Endothelial cell of umbilical vein (primary cell): ENCODE data around the gene MIPEP. TPM values are rescaled to one million over a fixed set of nuclear protein-coding genes. Genes with fewer than 3 reads are reported as not detected.
"Not testable (repeated sequence)": the region's sequence is repeated elsewhere in the genome, so short reads cannot be mapped to it uniquely, and the experiment has no call there.

Experiments
- BruUV-seq: library from RNA; stranded (reverse); fragments of 400-500 nt; replicated peaks from 2 replicates; lab custom pipeline; 2021; lab: Mats Ljungman, UMichigan
- CTCF ChIA-PET: fragments of 300-600, 350-600 bp; sonication (Branson Sonifier 250); formaldehyde crosslinking; loops from one replicate; lab custom pipeline; 2021; ENCODE audit warnings: antibody characterized with exemption, inconsistent platforms; lab: Charles Lee
- POLR2A ChIA-PET: fragments of 300-600, 350-600 bp; sonication (Branson Sonifier 250); formaldehyde crosslinking; loops from one replicate; lab custom pipeline; 2021; ENCODE audit warnings: antibody characterized with exemption, inconsistent platforms; lab: Charles Lee
- DNase-seq: peaks from one replicate; pipeline ENCODE4 v3.0.0-alpha.2; 2011; ENCODE audit warnings: low read depth, low spot score
- FAIRE-seq: peaks from 2 replicates; lab custom pipeline; 2011; peaks lifted over from hg19 to GRCh38; lab: Jason Lieb, UNC
- H2AFZ ChIP-seq: 2 replicates; pipeline ENCODE4 v1.6.0; 2012; ENCODE audit warnings: low read depth, low read length, control low read depth, inconsistent platforms
- H3K27ac ChIP-seq: 2 replicates; pipeline ENCODE4 v1.5.1; 2011; ENCODE audit warnings: low read depth, mild to moderate bottlenecking, control low read depth, low read length, moderate library complexity; ENCODE audit not compliant: insufficient read depth
- H3K27me3 ChIP-seq, 2 experiments: 2 replicates each; pipeline versions ENCODE4 v1.6.0 to v1.6.1; 2011; ENCODE audit warnings: low read length in 2 of 2, mixed read lengths in 1 of 2; ENCODE audit not compliant: control insufficient read depth in 2 of 2, insufficient read depth in 2 of 2
- H3K36me3 ChIP-seq, 2 experiments: 2 replicates in 1 of 2; 3 replicates in 1 of 2; pipeline ENCODE4 v1.5.1; 2011; ENCODE audit warnings: low read length in 2 of 2, mild to moderate bottlenecking in 1 of 2, moderate library complexity in 1 of 2; ENCODE audit not compliant: control insufficient read depth in 2 of 2, insufficient read depth in 2 of 2; ENCODE audit errors: extremely low read depth in 1 of 2
- H3K4me1 ChIP-seq: 3 replicates; pipeline ENCODE4 v1.5.1; 2011; ENCODE audit warnings: mild to moderate bottlenecking, low read length; ENCODE audit not compliant: control insufficient read depth, insufficient read depth; ENCODE audit errors: extremely low read depth
- H3K4me2 ChIP-seq: 2 replicates; pipeline ENCODE4 v1.6.1; 2011; ENCODE audit warnings: low read length, control low read depth, mixed read lengths; ENCODE audit not compliant: insufficient read depth
- H3K4me3 ChIP-seq, 3 experiments: fragments of 200-600 bp in 1 of 3; sonication (generic), shearing (Covaris generic) in 1 of 3; replicated peaks in 1 of 3; 2 replicates each; pipeline ENCODE4 v1.5.1; 2011 to 2016; ENCODE audit warnings: control low read depth in 3 of 3, low read length in 3 of 3, mild to moderate bottlenecking in 2 of 3, inconsistent platforms in 1 of 3, low read depth in 1 of 3, moderate library complexity in 1 of 3; ENCODE audit not compliant: insufficient read depth in 1 of 3
- H3K79me2 ChIP-seq: 2 replicates; pipeline ENCODE4 v1.6.0; 2012; ENCODE audit warnings: low read length, inconsistent platforms; ENCODE audit not compliant: control insufficient read depth, insufficient read depth
- H3K9ac ChIP-seq: replicated peaks from 2 replicates; pipeline ENCODE3; 2011; ENCODE audit warnings: low read length, control low read depth; ENCODE audit not compliant: insufficient read depth; ENCODE audit errors: extremely low read depth
- H3K9me1 ChIP-seq: replicated peaks from 3 replicates; pipeline ENCODE4 v1.6.0; 2011; ENCODE audit warnings: mild to moderate bottlenecking, low read length; ENCODE audit not compliant: control insufficient read depth, insufficient read depth; ENCODE audit errors: extremely low read depth
- H3K9me3 ChIP-seq: replicated peaks from 2 replicates; pipeline ENCODE4 v1.5.1; 2012; ENCODE audit warnings: low read length, inconsistent platforms; ENCODE audit not compliant: control insufficient read depth, insufficient read depth
- H4K20me1 ChIP-seq: replicated peaks from 2 replicates; pipeline ENCODE3; 2011; ENCODE audit warnings: mild to moderate bottlenecking, low read length; ENCODE audit not compliant: control insufficient read depth, insufficient read depth; ENCODE audit errors: extremely low read depth
- CTCF ChIP-seq, 2 donors: IDR thresholded peaks; 1 replicate in 1 of 2; 2 replicates in 1 of 2; pipeline ENCODE4 v1.5.1; 2011; ENCODE audit warnings: low read length in 2 of 2, mild to moderate bottlenecking in 2 of 2, moderate library complexity in 2 of 2, control low read depth in 1 of 2, inconsistent platforms in 1 of 2, low read depth in 1 of 2; ENCODE audit not compliant: insufficient read depth in 1 of 2; ENCODE audit errors: extremely low read depth in 1 of 2
- EZH2 ChIP-seq: IDR thresholded peaks from 2 replicates; pipeline ENCODE4 v1.6.1; 2012; ENCODE audit warnings: borderline replicate concordance, low read depth, mild to moderate bottlenecking, moderate library complexity, low read length, inconsistent platforms; ENCODE audit not compliant: severe bottlenecking
- FOS ChIP-seq: IDR thresholded peaks from 2 replicates; pipeline ENCODE4 v1.6.1; 2011; ENCODE audit warnings: mild to moderate bottlenecking, low read length, moderate library complexity, borderline replicate concordance; ENCODE audit not compliant: insufficient read depth
- GATA2 ChIP-seq: IDR thresholded peaks from 2 replicates; pipeline ENCODE4 v1.7.0; 2011; ENCODE audit warnings: low read depth, mild to moderate bottlenecking, moderate library complexity, mixed read lengths, low read length; ENCODE audit not compliant: insufficient read length, insufficient read depth
- JUN ChIP-seq: IDR thresholded peaks from 2 replicates; pipeline ENCODE4 v1.6.1; 2011; ENCODE audit warnings: borderline replicate concordance, low read depth; ENCODE audit not compliant: insufficient read length, insufficient read depth
- MYC ChIP-seq: IDR thresholded peaks from one replicate; pipeline ENCODE4 v1.6.1; 2011; ENCODE audit warnings: mild to moderate bottlenecking, low read depth, low read length
- POLR2A ChIP-seq: IDR thresholded peaks from 2 replicates; pipeline ENCODE4 v1.6.1; 2012; ENCODE audit warnings: low read depth, mild to moderate bottlenecking, control low read depth, low read length
- POLR2AphosphoS5 ChIP-seq: IDR thresholded peaks from 2 replicates; pipeline ENCODE4 v1.6.1; 2012; ENCODE audit warnings: low read depth, mild to moderate bottlenecking, control low read depth, low read length, moderate library complexity; ENCODE audit not compliant: insufficient read depth
- dilution Hi-C: fragments of 300-500 bp; cut with MboI; formaldehyde crosslinking; loops from one replicate; pipeline ENCODE4 v1.15.0; 2019; ENCODE audit warnings: low sequenced_read_pairs; ENCODE audit not compliant: extremely low pct_ligation_motif_present
- intact Hi-C: fragments of 100-400 bp; cut with micrococcal nuclease; formaldehyde crosslinking; loops from one replicate; pipeline ENCODE4 v1.10.0; 2022
- polyA plus RNA-seq, 4 experiments: library from polyadenylated mRNA; depleted of rRNA in 3 of 4; stranded (reverse) in 3 of 4; unstranded in 1 of 4; fragments of >200 nt; gene quantifications; 2 replicates each; pipeline versions ENCODE4 v1.2.1 to v1.2.3, GENCODE V29; 2011 to 2012; ENCODE audit warnings: missing spikeins in 1 of 4
- total RNA-seq: library from RNA; stranded (reverse); gene quantifications from 2 replicates; pipeline ENCODE4 v1.2.3, GENCODE V29; 2021
- TF ChIP-seq, protein P1 (sequence below): IDR thresholded peaks from 2 replicates; pipeline ENCODE4 v1.6.1; 2011; ENCODE audit not compliant: insufficient read depth, insufficient read length

MIPEP gene
- total and polyA plus RNA-seq, 2 donors (not counting 3 experiments of a cell fraction or from before 2014, with no cell fraction given) = 12.4 to 19.2 TPM

DNA sequence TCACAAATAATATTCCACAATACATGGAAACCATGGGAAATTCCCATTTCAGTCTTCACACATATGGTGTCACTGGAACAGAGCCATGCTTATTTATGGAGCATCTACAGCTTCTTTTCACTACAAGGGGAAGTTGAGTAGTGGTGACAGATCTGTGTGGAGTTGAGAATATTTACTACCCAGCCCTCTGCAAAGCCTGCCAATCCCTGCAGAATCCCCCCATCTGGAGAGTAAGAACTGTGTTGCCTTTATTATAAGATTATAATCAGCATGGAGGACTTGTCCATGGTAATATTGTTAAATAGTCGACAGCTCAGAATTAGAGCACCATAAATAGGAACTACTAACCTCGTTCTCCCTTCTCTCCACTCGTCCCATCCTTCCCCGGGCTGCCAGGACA is 4.6 kb upstream of the MIPEP start:
- H3K9me3 ChIP-seq, H2AFZ ChIP-seq, H4K20me1 ChIP-seq, dilution Hi-C loops, DNase-seq, H3K4me2 ChIP-seq, POLR2A ChIA-PET, BruUV-seq, H3K4me1 ChIP-seq, H3K27ac ChIP-seq, FAIRE-seq, H3K4me3 ChIP-seq, H3K9ac ChIP-seq, CTCF ChIA-PET, H3K27me3 ChIP-seq, H3K79me2 ChIP-seq, H3K9me1 ChIP-seq, H3K36me3 ChIP-seq, intact Hi-C loops: not testable (repeated sequence)

GRCh38 chr13:23889615-23890607 is 711 bp upstream of the MIPEP start:
- ChIA-PET CTCF (interaction anchor here (0.6 to 2.6 kb wide), 12 partner anchors 9 to 421 kb away, joined by 3 to 16 read pairs (median 5); no protein-coding TSS in a partner anchor), POLR2A (no interaction called here)
- peak; percentile 8 for FAIRE-seq

More at GRCh38 chr13:23889615-23890607, 711 bp upstream of the MIPEP start:
- Histone ChIP-seq H3K4me1 (peaks cover 10% of the 10 kb centered on the region), H3K36me3 (no peaks in the 10 kb centered on the region), H3K79me2 (peaks cover 8% of the 10 kb centered on the region), H4K20me1 (no peaks in the 10 kb centered on the region), H3K27ac (no peak overlapping the region), H2AFZ (peak overlapping the region; percentile 72), H3K4me2 (peak overlapping the region; percentile 43), H3K4me3 (peak overlapping the region in 2 of 3 experiments; percentile 15 to 16), H3K9me3 (no peaks in the 10 kb centered on the region), H3K27me3 (no peaks in the 10 kb centered on the region), H3K9me1 (no peaks in the 10 kb centered on the region), H3K9ac (peak overlapping the region; percentile 14)
- BruUV-seq = no TSS peak
- no peak for DNase-seq
- dilution Hi-C loops (no loop called here), intact Hi-C loops (loop anchor here (1.0 to 5.0 kb wide), 4 partner anchors 313 to 568 kb away; no protein-coding TSS in a partner anchor)
- TF ChIP-seq GATA2 (no peak), POLR2A (no peak), MYC (no peak), POLR2AphosphoS5 (no peak), JUN (no peak), EZH2 (no peak), FOS (no peak), CTCF (IDR thresholded peaks at IDR 0.05; ENCODE audit: extremely low read depth in 1 of 2, insufficient read depth in 1 of 2, low read depth in 1 of 2, low read length in 2 of 2) (no peak)
- TF ChIP-seq, protein P1, sequence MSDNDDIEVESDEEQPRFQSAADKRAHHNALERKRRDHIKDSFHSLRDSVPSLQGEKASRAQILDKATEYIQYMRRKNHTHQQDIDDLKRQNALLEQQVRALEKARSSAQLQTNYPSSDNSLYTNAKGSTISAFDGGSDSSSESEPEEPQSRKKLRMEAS = no peak
